Ureter (tissue), 1 donor: ENCODE measurements around the gene MIEF1. TPM values are rescaled to one million over a fixed set of nuclear protein-coding genes. Genes with fewer than 3 reads are reported as not detected.

ENCODE experiments used
- DNase-seq: peaks from one replicate; pipeline ENCODE4 v3.0.0-alpha.2; 2020; ENCODE audit warnings: low spot score
- total RNA-seq: library from RNA; stranded (reverse); gene quantifications from one replicate; pipeline ENCODE4 v1.2.4, GENCODE V29; 2023
- donor health status: DM: yes; HTN: yes; CAD: no.

MIEF1 gene
- total RNA-seq, 1 donor from 2014 or later = 30.1 TPM

GRCh38 chr22:39528080-39528661, 26.1 kb downstream of the MIEF1 start:
- no peak for DNase-seq

GRCh38 chr22:39528681-39529486, 26.8 kb downstream of the MIEF1 start:
- DNase-seq = peak; percentile 94

- no peak for DNase-seq
Observed at GRCh38 chr22:39529487-39529851, 27.4 kb downstream of the MIEF1 start.

GRCh38 chr22:39530116-39530515, 28.0 kb downstream of the MIEF1 start:
- DNase-seq = no peak

GRCh38 chr22:39530692-39531331, 28.7 kb downstream of the MIEF1 start:
- DNase-seq = no peak

GRCh38 chr22:39532215-39533073, 30.4 kb downstream of the MIEF1 start, which contains the start of gene RPS19BP1:
Gene RPS19BP1 (minus strand): TSS chr22:39532748. CDS start chr22:39532738, 10 bp downstream.
- DNase-seq = peak; percentile 99

- no peak for DNase-seq
Observed at GRCh38 chr22:39534092-39534506, 32.0 kb downstream of the MIEF1 start.

- DNase-seq = peak; percentile 83
Observed at GRCh38 chr22:39534591-39535356, 32.7 kb downstream of the MIEF1 start.

GRCh38 chr22:39535357-39535725, 33.3 kb downstream of the MIEF1 start:
- no peak for DNase-seq

GRCh38 chr22:39535831-39536449, 33.9 kb downstream of the MIEF1 start:
- DNase-seq = no peak

- DNase-seq = no peak
Observed at GRCh38 chr22:39536711-39537110, 34.6 kb downstream of the MIEF1 start.

- DNase-seq = no peak
Observed at GRCh38 chr22:39537975-39538374, 35.9 kb downstream of the MIEF1 start.

GRCh38 chr22:39543095-39543494, 41.0 kb downstream of the MIEF1 start:
- DNase-seq = no peak

- no peak for DNase-seq
Observed at GRCh38 chr22:39545386-39546365, 43.6 kb downstream of the MIEF1 start.

- DNase-seq = no peak
Observed at GRCh38 chr22:39546889-39547586, 44.9 kb downstream of the MIEF1 start.

- no peak for DNase-seq
Observed at GRCh38 chr22:39547587-39547947, 45.5 kb downstream of the MIEF1 start.

- DNase-seq = no peak
Observed at GRCh38 chr22:39553429-39553828, 51.3 kb downstream of the MIEF1 start.

GRCh38 chr22:39554151-39554550, 52.1 kb downstream of the MIEF1 start:
- DNase-seq = no peak
